BLaER1 treated with 17β-estradiol and CSF1 and Interleukin-3, amounts not matched to agents 10 nM and 100 nM (cell line): ENCODE measurements around the gene RNF187.

ENCODE experiments used
- H3K27ac ChIP-seq, 11 experiments: shearing (Covaris generic); formaldehyde crosslinking; 2 replicates each; pipeline ENCODE4 v1.8.1; 2022
- H3K27me3 ChIP-seq, 11 experiments: shearing (Covaris generic); formaldehyde crosslinking; 2 replicates each; pipeline ENCODE4 v1.8.1; 2022
- H3K36me3 ChIP-seq, 11 experiments: shearing (Covaris generic); formaldehyde crosslinking; 2 replicates each; pipeline ENCODE4 v1.8.1; 2022
- H3K4me1 ChIP-seq, 10 experiments: shearing (Covaris generic); formaldehyde crosslinking; 2 replicates each; pipeline ENCODE4 v1.8.1; 2022
- H3K4me2 ChIP-seq, 11 experiments: shearing (Covaris generic); formaldehyde crosslinking; 2 replicates each; pipeline ENCODE4 v1.8.1; 2022
- H3K4me3 ChIP-seq, 10 experiments: shearing (Covaris generic); formaldehyde crosslinking; 2 replicates each; pipeline ENCODE4 v1.8.1; 2022
- H3K9ac ChIP-seq, 11 experiments: shearing (Covaris generic); formaldehyde crosslinking; 2 replicates each; pipeline ENCODE4 v1.8.1; 2022
- H3K9me3 ChIP-seq, 11 experiments: shearing (Covaris generic); formaldehyde crosslinking; replicated peaks in 1 of 11; 2 replicates each; pipeline ENCODE4 v1.8.1; 2022
- H4K20me1 ChIP-seq, 11 experiments: shearing (Covaris generic); formaldehyde crosslinking; 2 replicates each; pipeline ENCODE4 v1.8.1; 2022
- Cebpa-rat ChIP-seq, 11 experiments: shearing (Covaris generic); IDR thresholded peaks; 2 replicates each; pipeline ENCODE4 v1.8.1; 2022

Gene RNF187

DNA sequence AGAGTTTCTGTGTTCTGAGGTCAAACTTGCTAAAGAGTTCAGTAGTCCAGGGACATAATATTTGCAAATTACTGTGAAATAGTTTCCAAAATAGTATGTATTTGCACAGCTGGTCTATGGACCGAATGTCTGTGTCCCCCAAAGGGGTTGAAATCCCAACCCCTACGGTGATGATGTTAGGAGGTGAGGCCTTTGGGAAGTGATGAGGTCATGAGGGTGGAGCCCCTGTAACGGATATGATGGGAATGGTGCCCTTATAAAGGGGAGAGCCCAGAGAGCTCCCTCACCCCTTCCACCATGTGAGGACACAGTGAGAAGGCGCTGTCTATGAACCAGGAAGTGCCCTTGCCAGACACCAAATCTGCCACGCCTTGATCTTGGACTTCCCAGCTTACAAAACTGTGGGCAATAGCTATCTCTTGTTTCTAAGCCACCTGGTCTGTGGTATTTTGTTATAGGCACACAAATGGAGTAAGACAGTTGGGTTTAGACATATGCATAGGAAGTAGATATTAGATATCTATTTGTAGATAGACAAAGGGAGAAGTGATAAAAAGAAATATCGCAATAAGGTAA is 21.7 kb downstream of the RNF187 start:
- H3K9ac ChIP-seq, result no peak overlapping the region
- H3K4me1 ChIP-seq, result peaks cover 0 to 15% (median 10%) of the 10 kb centered on the region in 10 experiments; a peak in 14 of 20 replicates
- no peaks in the 10 kb centered on the region for H3K36me3 ChIP-seq
- no peak overlapping the region for H3K4me2 ChIP-seq
- H3K9me3 ChIP-seq, result peaks cover 0 to 14% (median 10%) of the 10 kb centered on the region in 11 experiments; a peak in 10 of 22 replicates
- peaks cover 0 to 16% (median 8%) of the 10 kb centered on the region in 11 experiments; a peak in 11 of 22 replicates for H3K27me3 ChIP-seq
- TF ChIP-seq Cebpa-rat (IDR thresholded peaks at IDR 0.05), result no peak
- H4K20me1 ChIP-seq, result 0 out of 22 replicates have a peak, but pooled peaks cover 0 to 10% (median 0%) of the 10 kb centered on the region in 11 experiments
- no peak overlapping the region for H3K27ac ChIP-seq
- H3K4me3 ChIP-seq, result no peak overlapping the region

DNA sequence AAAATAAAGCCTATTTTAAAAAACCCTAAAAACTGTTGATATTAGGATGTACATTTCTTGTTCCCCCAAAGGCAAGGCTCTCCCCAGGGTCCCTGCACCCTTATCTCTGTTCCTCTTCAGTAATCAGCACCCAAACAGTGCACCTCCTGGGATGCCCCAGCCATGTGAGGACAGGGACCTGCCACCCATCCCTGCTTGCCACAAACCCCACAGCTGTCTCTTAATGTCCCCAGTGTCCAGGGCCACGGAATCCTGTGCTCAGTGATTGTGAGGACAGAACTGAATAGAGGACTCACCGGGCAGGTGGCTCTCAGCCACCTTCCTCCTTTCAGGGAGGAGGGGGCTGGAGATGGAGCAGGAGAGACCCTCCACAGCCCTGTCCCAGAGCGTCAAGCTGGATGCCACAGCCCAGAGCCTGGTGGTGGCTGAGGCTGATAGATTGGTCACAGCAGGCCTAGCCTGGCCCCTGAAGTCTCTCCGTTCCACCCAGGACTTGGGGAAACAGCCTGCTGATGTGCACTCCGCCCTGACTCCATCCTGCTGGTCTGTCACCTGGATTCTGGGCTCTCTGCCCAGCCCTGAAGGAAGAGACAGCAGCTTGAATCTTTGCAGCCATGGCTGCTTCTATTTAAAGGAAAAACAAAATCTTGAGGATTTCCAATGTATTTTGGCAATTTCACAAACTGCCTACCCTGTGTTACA is 23.1 kb downstream of the RNF187 start:
- Histone ChIP-seq H3K27ac (no peak overlapping the region), H3K27me3 (peaks cover 0 to 16% (median 8%) of the 10 kb centered on the region in 11 experiments; a peak in 11 of 22 replicates), H3K36me3 (no peaks in the 10 kb centered on the region), H3K4me3 (no peak overlapping the region), H3K9ac (no peak overlapping the region), H3K4me1 (peaks cover 0 to 15% (median 10%) of the 10 kb centered on the region in 10 experiments; a peak in 14 of 20 replicates), H4K20me1 (0 out of 22 replicates have a peak, but pooled peaks cover 0 to 4% (median 0%) of the 10 kb centered on the region in 11 experiments), H3K9me3 (peaks cover 0 to 14% (median 10%) of the 10 kb centered on the region in 11 experiments; a peak in 10 of 22 replicates), H3K4me2 (no peak overlapping the region)
- TF ChIP-seq Cebpa-rat (IDR thresholded peaks at IDR 0.05), result no peak

DNA sequence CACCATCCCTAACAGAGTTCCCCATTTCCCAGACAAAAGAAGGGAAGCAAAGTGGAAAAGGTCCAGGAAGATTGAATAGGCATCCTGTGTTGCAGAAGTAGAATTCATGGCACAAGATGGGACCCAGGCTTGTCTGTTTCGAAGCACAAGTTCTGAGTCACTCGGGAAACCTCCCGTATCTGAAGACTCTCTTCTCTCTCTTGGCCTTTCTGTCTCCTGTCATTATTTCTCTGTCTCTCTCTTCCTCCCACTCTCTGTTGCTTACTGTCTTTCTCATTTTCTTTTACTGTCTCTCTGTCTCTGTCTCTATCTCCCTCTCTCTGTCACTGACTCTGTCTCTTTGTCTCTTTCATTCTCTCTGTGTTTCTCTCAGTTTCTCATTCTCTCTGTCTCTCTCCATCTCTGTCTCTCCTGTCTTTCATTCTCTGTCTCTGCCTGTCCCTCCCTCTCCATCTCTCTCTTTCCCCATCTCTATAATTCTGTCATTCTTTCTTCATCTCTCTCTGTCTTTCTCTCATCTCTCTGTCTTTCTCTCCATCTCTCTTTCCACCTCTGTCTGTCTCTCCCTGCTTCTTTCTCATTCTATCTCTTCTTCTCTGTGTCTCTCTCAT is 23.7 kb downstream of the RNF187 start:
- peaks cover 0 to 14% (median 10%) of the 10 kb centered on the region in 11 experiments; a peak in 10 of 22 replicates for H3K9me3 ChIP-seq
- peaks cover 0 to 16% (median 8%) of the 10 kb centered on the region in 11 experiments; a peak in 11 of 22 replicates for H3K27me3 ChIP-seq
- no peak overlapping the region for H3K27ac ChIP-seq
- peaks cover 0 to 15% (median 10%) of the 10 kb centered on the region in 10 experiments; a peak in 14 of 20 replicates for H3K4me1 ChIP-seq
- H3K4me2 ChIP-seq, result no peak overlapping the region
- 0 out of 22 replicates have a peak, but pooled peaks cover 0 to 4% (median 0%) of the 10 kb centered on the region in 11 experiments for H4K20me1 ChIP-seq
- no peak for TF ChIP-seq Cebpa-rat (IDR thresholded peaks at IDR 0.05)
- no peaks in the 10 kb centered on the region for H3K36me3 ChIP-seq
- no peak overlapping the region for H3K4me3 ChIP-seq
- no peak overlapping the region for H3K9ac ChIP-seq

DNA sequence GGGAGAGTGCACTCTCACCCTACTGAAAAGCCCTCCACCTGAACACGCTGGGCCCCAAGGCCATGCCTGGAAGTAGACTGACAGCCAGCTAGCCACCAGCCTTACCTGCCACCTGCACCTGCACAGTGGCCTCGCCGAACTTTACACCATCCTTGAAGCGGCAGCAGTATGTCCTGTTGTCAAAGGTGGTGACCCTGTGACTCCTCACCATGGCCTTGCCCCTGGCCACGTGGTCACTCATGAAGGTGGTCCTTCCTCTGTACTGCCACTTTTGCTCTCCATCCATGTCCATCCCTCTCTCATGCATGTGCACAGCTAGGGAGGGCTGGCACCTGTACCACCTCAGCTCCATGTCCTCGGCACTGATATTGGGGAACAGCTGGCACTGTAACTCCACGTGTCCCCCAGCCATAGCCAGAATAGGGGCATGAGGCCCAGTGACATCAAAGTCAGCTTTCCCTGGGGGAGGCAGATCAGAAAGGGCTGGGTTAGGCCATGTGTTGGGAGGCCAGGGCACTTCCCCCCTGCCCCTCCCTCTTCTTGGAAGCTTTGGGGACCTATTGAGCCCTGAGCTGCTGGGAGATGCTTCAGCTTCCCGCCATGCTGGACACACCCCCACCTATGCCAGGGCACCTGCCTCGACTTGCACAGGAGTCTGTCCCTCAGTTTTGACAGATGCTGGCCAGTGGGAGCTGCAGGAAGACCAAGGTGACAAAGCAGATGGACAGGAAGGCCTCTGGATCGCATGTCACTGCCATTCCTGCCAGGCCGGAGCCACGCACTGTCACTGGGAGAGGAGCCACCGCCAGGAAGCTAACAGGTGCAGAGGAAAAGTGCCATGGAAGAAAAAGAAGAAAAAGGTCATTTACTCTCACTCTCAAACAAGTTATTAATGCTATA is 24.6 kb downstream of the RNF187 start:
- no peak overlapping the region for H3K27ac ChIP-seq
- H3K9ac ChIP-seq, result 0 out of 22 replicates have a peak overlapping the region, but pooled peaks of 1 of the 11 experiments have one; percentile 18
- H3K4me2 ChIP-seq, result peak overlapping the region in 2 of 11 experiments; percentile 39 to 49; a peak in 1 of 22 replicates
- H3K4me1 ChIP-seq, result peaks cover 0 to 15% (median 10%) of the 10 kb centered on the region in 10 experiments; a peak in 14 of 20 replicates
- H3K4me3 ChIP-seq, result no peak overlapping the region
- 0 out of 22 replicates have a peak, but pooled peaks cover 0 to 4% (median 0%) of the 10 kb centered on the region in 11 experiments for H4K20me1 ChIP-seq
- peaks cover 0 to 14% (median 10%) of the 10 kb centered on the region in 11 experiments; a peak in 10 of 22 replicates for H3K9me3 ChIP-seq
- peaks cover 0 to 12% (median 8%) of the 10 kb centered on the region in 11 experiments; a peak in 11 of 22 replicates for H3K27me3 ChIP-seq
- H3K36me3 ChIP-seq, result no peaks in the 10 kb centered on the region
- TF ChIP-seq Cebpa-rat (IDR thresholded peaks at IDR 0.05), result no peak

DNA sequence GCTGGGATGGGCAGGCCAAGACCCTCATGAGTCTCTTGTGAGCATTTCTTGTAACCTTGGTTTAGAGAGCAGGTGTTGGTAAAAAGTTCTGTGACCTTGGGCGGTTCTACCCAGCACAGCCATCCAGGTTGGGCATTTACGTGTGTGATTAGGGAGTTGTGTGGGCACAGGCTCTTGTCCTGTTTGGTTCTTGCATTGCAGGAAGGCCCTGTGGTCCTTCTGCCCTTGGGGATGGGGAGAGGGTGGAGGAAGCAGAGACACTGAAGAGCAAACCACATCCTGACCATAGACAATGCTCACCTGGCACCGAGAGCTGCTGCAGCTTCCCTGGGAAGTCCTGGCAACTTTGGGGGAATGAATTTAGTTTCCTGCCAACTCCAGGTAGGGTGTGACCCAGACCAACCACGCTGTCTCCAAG is 25.6 kb downstream of the RNF187 start:
- peaks cover 0 to 13% (median 8%) of the 10 kb centered on the region in 11 experiments; a peak in 10 of 22 replicates for H3K9me3 ChIP-seq
- H4K20me1 ChIP-seq, result 0 out of 22 replicates have a peak, but pooled peaks cover 0 to 4% (median 0%) of the 10 kb centered on the region in 11 experiments
- peak overlapping the region in 1 of 11 experiments; percentile 6; a peak in 2 of 22 replicates for H3K9ac ChIP-seq
- no peak overlapping the region for H3K27ac ChIP-seq
- H3K4me1 ChIP-seq, result peaks cover 0 to 15% (median 10%) of the 10 kb centered on the region in 10 experiments; a peak in 14 of 20 replicates
- H3K27me3 ChIP-seq, result peaks cover 0 to 10% (median 5%) of the 10 kb centered on the region in 11 experiments; a peak in 10 of 22 replicates
- H3K4me3 ChIP-seq, result no peak overlapping the region
- H3K36me3 ChIP-seq, result no peaks in the 10 kb centered on the region
- H3K4me2 ChIP-seq, result peak overlapping the region in 8 of 11 experiments; percentile 29 to 49 (median 36); a peak in 14 of 22 replicates
- TF ChIP-seq Cebpa-rat (IDR thresholded peaks at IDR 0.05), result no peak

DNA sequence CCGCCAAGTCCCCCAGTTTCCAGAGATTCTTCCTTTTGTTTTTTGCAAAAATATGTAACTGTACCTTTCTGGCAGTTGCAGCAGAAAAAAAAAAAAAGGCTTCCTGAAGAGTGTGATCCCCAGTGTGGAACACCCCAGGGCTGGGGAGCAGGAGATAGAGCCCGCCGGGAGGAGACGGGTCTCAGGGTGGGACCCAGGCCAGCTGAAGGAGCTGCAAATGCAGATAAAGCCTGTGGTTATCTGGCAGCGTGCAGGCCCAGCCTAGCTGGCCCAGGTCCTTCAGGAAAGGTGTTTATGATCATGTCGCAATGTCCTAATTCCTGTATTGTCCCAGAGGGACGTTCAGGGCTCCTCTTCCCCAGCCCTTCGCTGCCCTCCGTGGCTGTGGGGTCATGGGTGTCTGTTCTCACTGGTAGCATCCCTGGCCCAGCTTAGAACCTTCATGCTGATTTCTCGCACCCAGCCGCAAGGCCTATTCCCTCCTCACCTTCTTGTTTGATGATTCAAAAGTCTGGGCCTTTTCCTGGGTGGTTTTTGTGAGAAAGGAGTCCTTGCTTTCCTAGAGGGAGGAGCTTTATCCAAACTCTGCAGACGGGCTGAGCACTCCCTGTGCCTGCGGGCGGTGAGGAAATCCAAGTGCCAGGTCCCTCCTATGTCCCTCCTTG is 26.2 kb downstream of the RNF187 start:
- Histone ChIP-seq H3K27me3 (peaks cover 0 to 7% (median under 1%) of the 10 kb centered on the region in 11 experiments; a peak in 3 of 22 replicates), H3K36me3 (no peaks in the 10 kb centered on the region), H3K9me3 (peaks cover 0 to 7% (median 2%) of the 10 kb centered on the region in 11 experiments; a peak in 7 of 22 replicates), H3K4me3 (no peak overlapping the region), H3K9ac (peak overlapping the region in 1 of 11 experiments; percentile 22; a peak in 2 of 22 replicates), H3K4me1 (peaks cover 0 to 15% (median 10%) of the 10 kb centered on the region in 10 experiments; a peak in 14 of 20 replicates), H3K27ac (no peak overlapping the region), H3K4me2 (peak overlapping the region in 8 of 11 experiments; percentile 29 to 49 (median 36); a peak in 12 of 22 replicates), H4K20me1 (0 out of 22 replicates have a peak, but pooled peaks cover 0 to 4% (median 0%) of the 10 kb centered on the region in 11 experiments)
- TF ChIP-seq Cebpa-rat (IDR thresholded peaks at IDR 0.05), result no peak

DNA sequence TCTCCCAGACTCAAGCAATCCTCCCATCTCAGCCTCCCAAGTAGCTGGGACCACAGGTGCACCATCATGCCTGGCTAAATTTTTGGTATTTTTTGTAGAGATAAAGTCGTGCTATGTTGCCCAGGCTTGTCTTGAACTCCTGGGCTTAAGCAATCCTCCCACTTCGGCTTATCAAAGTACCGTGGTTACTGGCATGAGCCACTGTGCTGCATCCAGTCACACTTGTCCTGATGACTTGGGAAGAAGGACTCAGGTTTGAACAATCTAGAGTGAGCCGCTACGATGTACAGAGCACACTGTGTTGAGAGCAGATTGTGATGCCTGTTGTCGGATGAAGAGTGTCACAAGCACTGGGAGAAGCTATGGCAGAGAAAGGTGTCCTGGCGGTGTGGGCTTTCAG is 27.2 kb downstream of the RNF187 start:
- Histone ChIP-seq H4K20me1 (0 out of 22 replicates have a peak, but pooled peaks cover 0 to 4% (median 0%) of the 10 kb centered on the region in 11 experiments), H3K4me2 (no peak overlapping the region), H3K4me3 (no peak overlapping the region), H3K27ac (no peak overlapping the region), H3K9ac (no peak overlapping the region), H3K9me3 (no peaks in the 10 kb centered on the region), H3K36me3 (no peaks in the 10 kb centered on the region), H3K4me1 (peaks cover 0 to 15% (median 10%) of the 10 kb centered on the region in 10 experiments; a peak in 14 of 20 replicates), H3K27me3 (peaks cover 0 to 7% (median 0%) of the 10 kb centered on the region in 11 experiments; a peak in 1 of 22 replicates)
- no peak for TF ChIP-seq Cebpa-rat (IDR thresholded peaks at IDR 0.05)
